ENCODE data around the gene ENTPD8. TPM values are rescaled to one million over a fixed set of nuclear protein-coding genes. Genes with fewer than 3 reads are reported as not detected.
A peak's percentile ranks its signal among the peaks of the same experiment; 100 is the strongest.

The ENTPD8 gene
- total and polyA plus RNA-seq, 2 of the 13 experiments (the other 11 are each of a cell fraction or from before 2014, with no cell fraction given): 0.26 to 0.44 TPM

GRCh38 chr9:137457406-137458193 lies 16.4 kb upstream of the ENTPD8 start:
- 92% methylated on average over 17 of the region's 44 CpGs for WGBS (ENCODE audit: low lambda C conversion rate)
- in situ Hi-C loops (cut with HindIII; ENCODE audit: extremely low pct_ligation_motif_present, low pct_unique_long_range_greater_than_20kb) (no loop called here), intact Hi-C loops (cut with micrococcal nuclease; ENCODE audit: unreplicated experiment) (no loop called here)
- ChIA-PET CTCF (ENCODE audit: low intra/inter-chr PET ratio, low total read pairs) (no interaction called here), POLR2A (no interaction called here)
- Histone ChIP-seq H4K20me1 (ENCODE audit: insufficient read depth, low read length) (peaks cover 11% of the 10 kb centered on the region; the same call in 1 of the 2 replicates), H3K27ac (ENCODE audit: extremely low read length, insufficient read depth, low read length) (peak overlapping the region; percentile 99), H3K36me3 (replicated peaks in 1 of 2; ENCODE audit: control insufficient read depth in 1 of 2, insufficient read depth in 2 of 2, low read length in 2 of 2) (peaks cover 11 to 31% of the 10 kb centered on the region in 2 experiments), H3K4me1 (ENCODE audit: insufficient read depth, low read length) (peaks cover 79% of the 10 kb centered on the region), H3K27me3 (ENCODE audit: control insufficient read depth in 1 of 2, insufficient read depth in 2 of 2, low read length in 2 of 2) (no peaks in the 10 kb centered on the region), H2AFZ (ENCODE audit: low read length) (no peak overlapping the region), H3K4me3 (replicated peaks in 1 of 3; ENCODE audit: insufficient read depth in 1 of 3, low read depth in 2 of 3, low read length in 3 of 3) (peak overlapping the region; percentile 68 to 95 (median 95)), H3K9ac (ENCODE audit: insufficient read depth, low read depth, low read length) (peak overlapping the region; percentile 97), H3K4me2 (ENCODE audit: low read depth, low read length) (peak overlapping the region; percentile 96), H3K79me2 (ENCODE audit: insufficient read depth, low read length) (peaks cover 31% of the 10 kb centered on the region), H3K9me3 (ENCODE audit: low read length) (no peaks in the 10 kb centered on the region)
- TSS peak; percentile 48 for BruUV-seq (replicated peaks)
- no peak for FAIRE-seq
- ATAC-seq: no peak
- no peak for DNase-seq (ENCODE audit: low spot score)
- peak; percentile 43; the same call in 1 of the 2 replicates for TF ChIP-seq RBFOX2 (IDR thresholded peaks at IDR 0.05; ENCODE audit: low read depth, low read length)
- no peak for TF ChIP-seq MAF1 (CRISPR knock-in tag; IDR thresholded peaks at IDR 0.05; ENCODE audit: borderline replicate concordance)
- TF ChIP-seq KLF11 (CRISPR knock-in tag; IDR thresholded peaks at IDR 0.05): no peak
- 0 out of 2 replicates have a peak, but pooled peaks have one; percentile 6 for TF ChIP-seq ZFP41 (CRISPR knock-in tag; IDR thresholded peaks at IDR 0.05; ENCODE audit: borderline replicate concordance)
- peak; percentile 27; the same call in 1 of the 2 replicates for TF ChIP-seq ZSCAN21 (CRISPR knock-in tag; IDR thresholded peaks at IDR 0.05; ENCODE audit: borderline replicate concordance)
- peak; percentile 31 for TF ChIP-seq RBM39 (IDR thresholded peaks at IDR 0.05; ENCODE audit: low read depth, low read length, poor library complexity, severe bottlenecking)
- TF ChIP-seq ZNF264 (CRISPR knock-in tag; IDR thresholded peaks at IDR 0.05): no peak
- TF ChIP-seq ZNF776 (CRISPR knock-in tag; IDR thresholded peaks at IDR 0.05): 0 out of 2 replicates have a peak, but pooled peaks have one; percentile 51
- TF ChIP-seq PRDM10 (CRISPR knock-in tag; IDR thresholded peaks at IDR 0.05; ENCODE audit: low read depth): no peak
- no peak for TF ChIP-seq ZNF792 (CRISPR knock-in tag; IDR thresholded peaks at IDR 0.05)
- TF ChIP-seq ZNF33B (CRISPR knock-in tag; IDR thresholded peaks at IDR 0.05): 0 out of 2 replicates have a peak, but pooled peaks have one; percentile 22
- peak; percentile 48; the same call in 1 of the 2 replicates for TF ChIP-seq ZC3H13 (CRISPR knock-in tag; IDR thresholded peaks at IDR 0.05)
- TF ChIP-seq ZNF710 (CRISPR knock-in tag; IDR thresholded peaks at IDR 0.05; ENCODE audit: borderline replicate concordance): 0 out of 2 replicates have a peak, but pooled peaks have one; percentile 41
- TF ChIP-seq SATB2 (CRISPR knock-in tag; IDR thresholded peaks at IDR 0.05): no peak
- no peak for TF ChIP-seq THAP9 (CRISPR knock-in tag; IDR thresholded peaks at IDR 0.05; ENCODE audit: borderline replicate concordance)
